ENCODE measurements around the gene POLD1.

- TF ChIP-seq EZH2phosphoT487 (IDR thresholded peaks at IDR 0.05) (no peak), EZH2 (IDR thresholded peaks at IDR 0.05) (no peak)
These were observed 62.9 kb downstream of the POLD1 start for GRCh38 chr19:50447053-50447452.

Data from neural progenitor cell (in vitro differentiated cells).